H1 (cell line): ENCODE measurements around the gene ARL14. TPM values are rescaled to one million over a fixed set of nuclear protein-coding genes. Genes with fewer than 3 reads are reported as not detected.

ENCODE experiments used
- CTCF ChIA-PET: fragments of 300-600 bp; sonication (Branson Sonifier 250); formaldehyde crosslinking; loops from one replicate; lab custom pipeline; 2021; ENCODE audit not compliant: partially characterized antibody; lab: Charles Lee
- POLR2A ChIA-PET: fragments of 300-600 bp; sonication (Branson Sonifier 250); formaldehyde crosslinking; loops from one replicate; lab custom pipeline; 2021; ENCODE audit warnings: inconsistent platforms; ENCODE audit not compliant: partially characterized antibody; lab: Charles Lee
- DNase-seq, 2 experiments: peaks; one replicate each; pipeline versions ENCODE4 v3.0.0 to v3.0.0-alpha.2; 2010 to 2022; ENCODE audit warnings: low spot score in 2 of 2, low read depth in 1 of 2, mixed read lengths in 1 of 2
- FAIRE-seq: peaks from 2 replicates; lab custom pipeline; 2011; peaks lifted over from hg19 to GRCh38; lab: Jason Lieb, UNC
- H2AFZ ChIP-seq: 2 replicates; pipeline ENCODE4 v1.8.1; 2012; ENCODE audit warnings: low read length, inconsistent platforms
- H2AK5ac ChIP-seq: 2 replicates; pipeline ENCODE4 v1.6.1; 2013; ENCODE audit warnings: low read depth, low read length
- H2BK120ac ChIP-seq: replicated peaks from 2 replicates; pipeline ENCODE3; 2013; ENCODE audit warnings: low read depth, low read length, inconsistent platforms
- H2BK12ac ChIP-seq: 2 replicates; pipeline ENCODE4 v1.6.1; 2013; ENCODE audit warnings: low read depth, low read length
- H2BK15ac ChIP-seq: 2 replicates; pipeline ENCODE4 v1.6.1; 2013; ENCODE audit warnings: low read length
- H2BK20ac ChIP-seq: 2 replicates; pipeline ENCODE4 v1.6.1; 2013; ENCODE audit warnings: low read length
- H2BK5ac ChIP-seq: 2 replicates; pipeline ENCODE4 v1.6.1; 2013; ENCODE audit warnings: low read depth, low read length
- H3K14ac ChIP-seq: 2 replicates; pipeline ENCODE4 v1.6.1; 2013; ENCODE audit warnings: inconsistent platforms; ENCODE audit not compliant: insufficient read length
- H3K18ac ChIP-seq: 2 replicates; pipeline ENCODE4 v1.6.1; 2013; ENCODE audit warnings: low read length; ENCODE audit errors: extremely low read depth
- H3K23ac ChIP-seq: 2 replicates; pipeline ENCODE4 v1.6.1; 2013; ENCODE audit warnings: inconsistent platforms; ENCODE audit not compliant: insufficient read length
- H3K23me2 ChIP-seq: 2 replicates; pipeline ENCODE4 v1.6.1; 2013; ENCODE audit warnings: low read depth, low read length
- H3K27ac ChIP-seq: 2 replicates; pipeline ENCODE4 v1.6.1; 2011; ENCODE audit warnings: low read depth, low read length, inconsistent platforms
- H3K27me3 ChIP-seq, 4 experiments: replicated peaks in 1 of 4; 1 replicate in 1 of 4; 2 replicates in 3 of 4; pipeline versions ENCODE4 v1.6.1 to v1.8.1; 2011 to 2013; ENCODE audit warnings: low read length in 3 of 4, mild to moderate bottlenecking in 3 of 4, inconsistent platforms in 2 of 4, mixed read lengths in 2 of 4, moderate library complexity in 1 of 4; ENCODE audit not compliant: control insufficient read depth in 3 of 4, insufficient read depth in 3 of 4; ENCODE audit errors: extremely low read depth in 1 of 4
- H3K36me3 ChIP-seq, 4 experiments: 2 replicates each; pipeline versions ENCODE4 v1.6.1 to v1.8.1; 2011 to 2013; ENCODE audit warnings: mild to moderate bottlenecking in 4 of 4, low read length in 3 of 4, moderate library complexity in 2 of 4, control low read depth in 1 of 4, inconsistent platforms in 1 of 4; ENCODE audit not compliant: insufficient read depth in 4 of 4, control insufficient read depth in 2 of 4
- H3K4ac ChIP-seq: replicated peaks from 2 replicates; pipeline ENCODE3; 2013; ENCODE audit warnings: low read length, low read depth, mixed read lengths, inconsistent platforms; ENCODE audit not compliant: insufficient read length
- H3K4me1 ChIP-seq, 4 experiments: replicated peaks in 1 of 4; 1 replicate in 1 of 4; 2 replicates in 3 of 4; pipeline versions ENCODE4 v1.6.1 to v1.8.1; 2011 to 2013; ENCODE audit warnings: low read length in 3 of 4, inconsistent platforms in 2 of 4, mixed read lengths in 1 of 4; ENCODE audit not compliant: insufficient read depth in 4 of 4, control insufficient read depth in 3 of 4
- H3K4me2 ChIP-seq, 2 experiments: 2 replicates each; pipeline versions ENCODE4 v1.6.1 to v1.8.1; 2011 to 2013; ENCODE audit warnings: low read depth in 2 of 2, low read length in 2 of 2, control low read depth in 1 of 2, inconsistent platforms in 1 of 2, mild to moderate bottlenecking in 1 of 2; ENCODE audit not compliant: insufficient read depth in 1 of 2
- H3K4me3 ChIP-seq, 4 experiments: fragments of 200-600, 300-600 bp in 1 of 4; sonication (generic), shearing (Covaris generic), sonication (Bioruptor Twin) in 1 of 4; 2 replicates each; pipeline versions ENCODE4 v1.5.1 to v1.8.1; 2011 to 2016; ENCODE audit warnings: low read length in 4 of 4, low read depth in 3 of 4, control low read depth in 2 of 4, inconsistent platforms in 2 of 4, mild to moderate bottlenecking in 2 of 4, mixed read lengths in 1 of 4, moderate library complexity in 1 of 4; ENCODE audit not compliant: insufficient read depth in 2 of 4; ENCODE audit errors: extremely low read depth in 1 of 4
- H3K56ac ChIP-seq: replicated peaks from 2 replicates; pipeline ENCODE3; 2013; ENCODE audit warnings: low read depth, mild to moderate bottlenecking, mixed read lengths, low read length, inconsistent platforms; ENCODE audit not compliant: insufficient read length
- H3K79me1 ChIP-seq: 2 replicates; pipeline ENCODE4 v1.6.1; 2013; ENCODE audit warnings: low read depth, low read length, control low read depth
- H3K79me2 ChIP-seq, 2 experiments: 2 replicates each; pipeline versions ENCODE4 v1.6.1 to v1.8.1; 2012 to 2013; ENCODE audit warnings: low read length in 2 of 2, mild to moderate bottlenecking in 2 of 2, inconsistent platforms in 1 of 2; ENCODE audit not compliant: insufficient read depth in 2 of 2, control insufficient read depth in 1 of 2
- H3K9ac ChIP-seq, 4 experiments: replicated peaks in 1 of 4; 1 replicate in 1 of 4; 2 replicates in 3 of 4; pipeline versions ENCODE4 v1.6.1 to v1.8.1; 2011 to 2013; ENCODE audit warnings: low read depth in 3 of 4, low read length in 3 of 4, control low read depth in 2 of 4, mild to moderate bottlenecking in 2 of 4, moderate library complexity in 2 of 4, inconsistent platforms in 1 of 4; ENCODE audit errors: extremely low read depth in 1 of 4
- H3K9me3 ChIP-seq, 2 experiments: 2 replicates each; pipeline versions ENCODE4 v1.6.1 to v1.8.1; 2012 to 2013; ENCODE audit warnings: mild to moderate bottlenecking in 2 of 2, moderate library complexity in 2 of 2, control low read depth in 1 of 2, inconsistent platforms in 1 of 2, low read depth in 1 of 2, low read length in 1 of 2, mixed read lengths in 1 of 2; ENCODE audit not compliant: insufficient read depth in 2 of 2
- H4K20me1 ChIP-seq, 2 experiments: replicated peaks in 1 of 2; 2 replicates each; pipeline versions ENCODE3 to v1.8.1; 2011 to 2013; ENCODE audit warnings: inconsistent platforms in 2 of 2, low read length in 2 of 2, mild to moderate bottlenecking in 1 of 2; ENCODE audit not compliant: insufficient read depth in 2 of 2, control insufficient read depth in 1 of 2
- H4K5ac ChIP-seq: 2 replicates; pipeline ENCODE4 v1.6.1; 2013; ENCODE audit warnings: low read length, low read depth, mixed read lengths, inconsistent platforms; ENCODE audit not compliant: insufficient read length
- H4K8ac ChIP-seq: 2 replicates; pipeline ENCODE4 v1.8.0; 2013; ENCODE audit warnings: mild to moderate bottlenecking, moderate library complexity, low read length, inconsistent platforms; ENCODE audit not compliant: insufficient read depth; ENCODE audit errors: extremely low read depth
- H4K91ac ChIP-seq: replicated peaks from 2 replicates; pipeline ENCODE3; 2013; ENCODE audit warnings: low read length, mixed read lengths, inconsistent platforms; ENCODE audit not compliant: insufficient read length
- BACH1 ChIP-seq: IDR thresholded peaks from 2 replicates; pipeline ENCODE4 v1.6.1; 2012; ENCODE audit warnings: low read length, improper control_type of control experiment
- BRCA1 ChIP-seq: IDR thresholded peaks from 2 replicates; pipeline ENCODE4 v1.6.1; 2012; ENCODE audit warnings: low read depth, low read length, improper control_type of control experiment
- CEBPB ChIP-seq: IDR thresholded peaks from 2 replicates; pipeline ENCODE4 v1.6.1; 2012; ENCODE audit warnings: low read depth, low read length
- EP300 ChIP-seq, 2 experiments: IDR thresholded peaks; 1 replicate in 1 of 2; 2 replicates in 1 of 2; pipeline ENCODE4 v1.6.1; 2011 to 2012; ENCODE audit warnings: low read depth in 2 of 2, low read length in 2 of 2, mild to moderate bottlenecking in 2 of 2, borderline replicate concordance in 1 of 2, inconsistent platforms in 1 of 2, moderate library complexity in 1 of 2
- GABPA ChIP-seq: IDR thresholded peaks from 2 replicates; pipeline ENCODE4 v1.6.1; 2011; ENCODE audit warnings: mild to moderate bottlenecking, low read length, moderate library complexity, borderline replicate concordance; ENCODE audit not compliant: insufficient read depth
- JUND ChIP-seq: IDR thresholded peaks from 2 replicates; pipeline ENCODE4 v1.6.1; 2011; ENCODE audit warnings: mild to moderate bottlenecking, improper control_type of control experiment, low read length
- KDM1A ChIP-seq: fragments of 200-600, 300-600 bp; sonication (generic); IDR thresholded peaks from 2 replicates; pipeline ENCODE4 v1.7.1; 2016; ENCODE audit warnings: mild to moderate bottlenecking, low read length, borderline replicate concordance
- MAFK ChIP-seq: IDR thresholded peaks from 2 replicates; pipeline ENCODE4 v1.6.1; 2012; ENCODE audit warnings: low read depth, mild to moderate bottlenecking, improper control_type of control experiment, low read length
- RFX5 ChIP-seq: IDR thresholded peaks from 2 replicates; pipeline ENCODE4 v1.6.1; 2011; ENCODE audit warnings: low read depth, low read length, improper control_type of control experiment, borderline replicate concordance
- RXRA ChIP-seq: IDR thresholded peaks from 2 replicates; pipeline ENCODE4 v1.6.1; 2011; ENCODE audit warnings: low read depth, mild to moderate bottlenecking, low read length, moderate library complexity; ENCODE audit not compliant: insufficient read depth
- ZNF274 ChIP-seq: IDR thresholded peaks from 2 replicates; pipeline ENCODE4 v1.7.0; 2012; ENCODE audit warnings: low read length, borderline replicate concordance; ENCODE audit errors: extremely low read depth
- polyA plus RNA-seq, 7 experiments: library from polyadenylated mRNA; depleted of rRNA in 3 of 7; stranded (reverse) in 5 of 7; unstranded in 2 of 7; fragments of >200 nt in 5 of 7; fragments of 200-250 nt in 2 of 7; gene quantifications; 1 replicate in 5 of 7; 2 replicates in 1 of 7; 4 replicates in 1 of 7; pipeline versions ENCODE4 v1.2.1 to v1.2.3, GENCODE V29; 2011 to 2013; ENCODE audit warnings: missing spikeins in 2 of 7, mixed read lengths in 2 of 7
- total RNA-seq: library from RNA; stranded (reverse); fragmentation: NEBNext Ultra II Directional; extraction: Animal tissue kit (Norgen Biotek cat#: 25700); gene quantifications from 2 replicates; pipeline ENCODE4 v1.2.1, GENCODE V29; 2021
- TF ChIP-seq, protein P1 (sequence below): IDR thresholded peaks from 2 replicates; pipeline ENCODE4 v1.6.1; 2012; ENCODE audit warnings: inconsistent platforms

ARL14 gene
- total and polyA plus RNA-seq, 2 of the 8 experiments (the other 6 are each of a cell fraction or from before 2014, with no cell fraction given), result not detected

DNA sequence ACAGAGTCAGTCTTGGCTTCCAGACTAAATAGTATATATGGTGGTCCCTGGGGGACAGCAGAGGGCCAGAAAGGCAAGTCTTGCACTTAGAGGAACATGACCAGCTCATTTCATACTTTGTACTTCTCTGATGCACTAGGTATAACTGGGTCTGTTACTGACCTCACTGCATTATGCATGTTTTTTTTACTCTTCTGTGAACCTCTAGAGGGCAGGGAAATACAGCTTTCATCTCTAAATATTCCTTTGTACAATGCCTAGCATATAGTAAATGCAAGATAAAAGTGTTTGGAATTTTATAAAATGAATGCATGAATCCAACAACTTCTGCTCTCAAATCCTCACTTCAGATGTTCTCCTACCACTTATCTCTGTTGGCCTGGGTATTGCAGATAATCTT, 23.4 kb upstream of the ARL14 start:
- Histone ChIP-seq H3K56ac (no peak overlapping the region), H2BK5ac (no peak overlapping the region), H4K8ac (no peak overlapping the region), H3K27ac (no peak overlapping the region), H2BK20ac (no peak overlapping the region), H3K79me1 (no peaks in the 10 kb centered on the region), H3K27me3 (no peaks in the 10 kb centered on the region), H3K4ac (no peak overlapping the region), H3K36me3 (no peaks in the 10 kb centered on the region), H2BK12ac (no peak overlapping the region), H2BK15ac (no peak overlapping the region), H2BK120ac (no peak overlapping the region), H3K9ac (no peak overlapping the region), H3K4me1 (no peaks in the 10 kb centered on the region), H3K9me3 (peaks cover 0 to 5% of the 10 kb centered on the region in 2 experiments; a peak in 1 of 4 replicates), H3K18ac (no peak overlapping the region), H3K4me3 (no peak overlapping the region), H3K79me2 (no peaks in the 10 kb centered on the region), H4K20me1 (no peaks in the 10 kb centered on the region), H2AK5ac (no peak overlapping the region), H3K23ac (no peak overlapping the region), H4K5ac (no peak overlapping the region), H2AFZ (no peak overlapping the region), H3K4me2 (no peak overlapping the region), H3K23me2 (no peaks in the 10 kb centered on the region), H4K91ac (no peak overlapping the region), H3K14ac (no peak overlapping the region)
- ChIA-PET CTCF (interaction anchor here (1.2 to 1.5 kb wide), 3 partner anchors 9 to 38 kb away, joined by 3 to 4 read pairs (median 3); no protein-coding TSS in a partner anchor), POLR2A (no interaction called here)
- TF ChIP-seq ZNF274 (no peak), RFX5 (no peak), RXRA (no peak), KDM1A (no peak), JUND (no peak), BRCA1 (no peak), CEBPB (no peak), MAFK (no peak), BACH1 (no peak), GABPA (no peak), EP300 (IDR thresholded peaks at IDR 0.05; ENCODE audit: borderline replicate concordance in 1 of 2, low read depth in 2 of 2, low read length in 2 of 2) (no peak)
- TF ChIP-seq, protein P1, sequence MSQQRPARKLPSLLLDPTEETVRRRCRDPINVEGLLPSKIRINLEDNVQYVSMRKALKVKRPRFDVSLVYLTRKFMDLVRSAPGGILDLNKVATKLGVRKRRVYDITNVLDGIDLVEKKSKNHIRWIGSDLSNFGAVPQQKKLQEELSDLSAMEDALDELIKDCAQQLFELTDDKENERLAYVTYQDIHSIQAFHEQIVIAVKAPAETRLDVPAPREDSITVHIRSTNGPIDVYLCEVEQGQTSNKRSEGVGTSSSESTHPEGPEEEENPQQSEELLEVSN, result no peak
- FAIRE-seq (no peak), DNase-seq (no peak)
